Kidney (tissue), 14 donors: ENCODE measurements around the gene ARFIP1. TPM values are rescaled to one million over a fixed set of nuclear protein-coding genes. Genes with fewer than 3 reads are reported as not detected.

ENCODE experiments used
- DNase-seq, 5 donors: peaks; one replicate each; pipeline ENCODE4 v3.0.0-alpha.2; 2013 to 2020
- FAIRE-seq: peaks from 2 replicates; lab custom pipeline; 2012; peaks lifted over from hg19 to GRCh38; lab: Jason Lieb, UNC
- H3K27ac ChIP-seq, 2 donors: one replicate each; pipeline ENCODE4 v1.7.0; 2013; ENCODE audit warnings: low read depth in 2 of 2, low read length in 2 of 2, inconsistent platforms in 1 of 2
- H3K27me3 ChIP-seq: one replicate; pipeline ENCODE4 v1.7.1; 2013; ENCODE audit warnings: low read length, inconsistent platforms; ENCODE audit not compliant: control insufficient read depth, insufficient read depth
- H3K36me3 ChIP-seq, 3 donors: one replicate each; pipeline versions ENCODE4 v1.7.0 to v1.7.1; 2013; ENCODE audit warnings: low read length in 3 of 3, control low read depth in 1 of 3, inconsistent platforms in 1 of 3; ENCODE audit not compliant: insufficient read depth in 3 of 3, control insufficient read depth in 2 of 3
- H3K4me1 ChIP-seq, 3 donors: one replicate each; pipeline versions ENCODE4 v1.7.0 to v1.7.1; 2013; ENCODE audit warnings: low read length in 3 of 3, inconsistent platforms in 1 of 3, low read depth in 1 of 3; ENCODE audit not compliant: control insufficient read depth in 2 of 3, insufficient read depth in 2 of 3
- H3K4me3 ChIP-seq, 3 donors: one replicate each; pipeline versions ENCODE4 v1.7.0 to v1.8.1; 2013; ENCODE audit warnings: low read length in 3 of 3, control low read depth in 1 of 3, inconsistent platforms in 1 of 3
- H3K9ac ChIP-seq, 3 donors: one replicate each; pipeline versions ENCODE4 v1.7.0 to v1.7.1; 2013; ENCODE audit warnings: low read length in 3 of 3, control low read depth in 1 of 3, inconsistent platforms in 1 of 3
- H3K9me3 ChIP-seq, 3 donors: one replicate each; pipeline versions ENCODE4 v1.7.0 to v1.7.1; 2013; ENCODE audit warnings: low read length in 3 of 3, control low read depth in 1 of 3, inconsistent platforms in 1 of 3; ENCODE audit not compliant: control insufficient read depth in 2 of 3, insufficient read depth in 1 of 3
- intact Hi-C: fragments of 100-400 bp; cut with DNase I; formaldehyde crosslinking; loops from one replicate; pipeline ENCODE4 v1.11.1; 2022
- polyA plus RNA-seq: library from polyadenylated mRNA; stranded (reverse); fragments of 350-450 nt; fragmentation: Illumina TruSeq; extraction: RNeasy Lipid Tissue Mini Kit (QIAGEN cat#74804); gene quantifications from one replicate; pipeline ENCODE4 v1.2.3, GENCODE V29; 2014; ENCODE audit warnings: low read depth, low replicate concordance; ENCODE audit not compliant: insufficient read depth
- total RNA-seq: library from RNA; stranded (reverse); fragmentation: NEBNext Ultra II Directional; extraction: Animal tissue kit (Norgen Biotek cat#: 25700); gene quantifications from one replicate; pipeline ENCODE4 v1.2.1, GENCODE V29; 2021
- TF ChIP-seq, protein P1 (sequence below): IDR thresholded peaks from 3 replicates; pipeline ENCODE4 v1.5.1; 2012; ENCODE audit warnings: mild to moderate bottlenecking, moderate library complexity, borderline replicate concordance; ENCODE audit not compliant: insufficient read depth; ENCODE audit errors: extremely low read depth
- donor health status: control.
- donor health status: control.
- donor health status: control.
- donor health status: control.
- donor health status: control.
- donor health status: DM: yes; HTN: yes; CAD: no.
- donor health status: Normal renal cell carcinoma (clear cell type).

ARFIP1 gene
- total and polyA plus RNA-seq, 2 donors from 2014 or later, result 23.2 to 39.1 TPM

- Histone ChIP-seq H3K4me3 (no peak overlapping the region), H3K9me3 (no peaks in the 10 kb centered on the region), H3K27me3 (no peaks in the 10 kb centered on the region), H3K27ac (no peak overlapping the region), H3K4me1 (peaks cover 0 to 2% (median 0%) of the 10 kb centered on the region in 3 donors), H3K36me3 (no peaks in the 10 kb centered on the region), H3K9ac (no peak overlapping the region)
- TF ChIP-seq, protein P1, sequence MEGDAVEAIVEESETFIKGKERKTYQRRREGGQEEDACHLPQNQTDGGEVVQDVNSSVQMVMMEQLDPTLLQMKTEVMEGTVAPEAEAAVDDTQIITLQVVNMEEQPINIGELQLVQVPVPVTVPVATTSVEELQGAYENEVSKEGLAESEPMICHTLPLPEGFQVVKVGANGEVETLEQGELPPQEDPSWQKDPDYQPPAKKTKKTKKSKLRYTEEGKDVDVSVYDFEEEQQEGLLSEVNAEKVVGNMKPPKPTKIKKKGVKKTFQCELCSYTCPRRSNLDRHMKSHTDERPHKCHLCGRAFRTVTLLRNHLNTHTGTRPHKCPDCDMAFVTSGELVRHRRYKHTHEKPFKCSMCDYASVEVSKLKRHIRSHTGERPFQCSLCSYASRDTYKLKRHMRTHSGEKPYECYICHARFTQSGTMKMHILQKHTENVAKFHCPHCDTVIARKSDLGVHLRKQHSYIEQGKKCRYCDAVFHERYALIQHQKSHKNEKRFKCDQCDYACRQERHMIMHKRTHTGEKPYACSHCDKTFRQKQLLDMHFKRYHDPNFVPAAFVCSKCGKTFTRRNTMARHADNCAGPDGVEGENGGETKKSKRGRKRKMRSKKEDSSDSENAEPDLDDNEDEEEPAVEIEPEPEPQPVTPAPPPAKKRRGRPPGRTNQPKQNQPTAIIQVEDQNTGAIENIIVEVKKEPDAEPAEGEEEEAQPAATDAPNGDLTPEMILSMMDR, result no peak
- FAIRE-seq, result no peak
- intact Hi-C loops, result no loop called here
- DNase-seq, result no peak
Observed at GRCh38 chr4:152942346-152942745, 162.6 kb downstream of the ARFIP1 start.

DNA sequence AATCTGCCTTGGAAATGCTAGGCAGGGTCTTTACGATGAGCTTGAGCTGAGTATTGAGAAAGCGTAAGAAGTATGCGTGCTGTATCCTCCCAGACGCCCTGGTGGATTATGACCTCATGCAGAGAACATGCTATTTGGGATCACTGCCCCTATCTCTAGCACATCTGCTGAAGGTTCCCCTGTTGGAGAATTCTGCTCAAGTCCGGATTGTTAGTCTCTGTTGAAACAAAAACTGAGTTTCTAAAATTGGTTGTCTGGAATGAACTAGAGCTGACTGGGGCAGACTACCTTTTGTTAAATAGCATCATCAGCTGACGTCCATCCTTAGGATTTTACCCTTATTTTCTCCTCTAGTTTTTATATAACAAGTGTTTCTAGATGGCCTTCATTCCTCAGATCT is 163.9 kb downstream of the ARFIP1 start:
- no peak for DNase-seq
- Histone ChIP-seq H3K4me3 (no peak overlapping the region), H3K9me3 (no peaks in the 10 kb centered on the region), H3K27me3 (no peaks in the 10 kb centered on the region), H3K9ac (no peak overlapping the region), H3K27ac (no peak overlapping the region), H3K36me3 (no peaks in the 10 kb centered on the region), H3K4me1 (no peaks in the 10 kb centered on the region)
- TF ChIP-seq, protein P1, result no peak
- no peak for FAIRE-seq
- intact Hi-C loops, result no loop called here

GRCh38 chr4:152944666-152945320 is 165.0 kb downstream of the ARFIP1 start:
- H3K9me3 ChIP-seq, result no peaks in the 10 kb centered on the region
- H3K27me3 ChIP-seq, result no peaks in the 10 kb centered on the region
- no peak overlapping the region for H3K9ac ChIP-seq
- DNase-seq, result no peak
- TF ChIP-seq, protein P1, result no peak
- intact Hi-C loops, result no loop called here
- no peak for FAIRE-seq
- no peaks in the 10 kb centered on the region for H3K36me3 ChIP-seq
- H3K4me3 ChIP-seq, result no peak overlapping the region
- H3K4me1 ChIP-seq, result no peaks in the 10 kb centered on the region
- H3K27ac ChIP-seq, result no peak overlapping the region

GRCh38 chr4:152945639-152946038 is 165.9 kb downstream of the ARFIP1 start:
- H3K27ac ChIP-seq, result no peak overlapping the region
- H3K4me3 ChIP-seq, result no peak overlapping the region
- TF ChIP-seq, protein P1, result no peak
- no peaks in the 10 kb centered on the region for H3K9me3 ChIP-seq
- FAIRE-seq (no peak), DNase-seq (no peak)
- no peak overlapping the region for H3K9ac ChIP-seq
- intact Hi-C loops, result no loop called here
- no peaks in the 10 kb centered on the region for H3K4me1 ChIP-seq
- no peaks in the 10 kb centered on the region for H3K36me3 ChIP-seq
- no peaks in the 10 kb centered on the region for H3K27me3 ChIP-seq
